ENCODE results near the gene SERGEF.

SERGEF gene

GRCh38 chr11:17848715-17849114, 164.1 kb downstream of the SERGEF start:
- no peak overlapping the region for H3K27ac ChIP-seq (ENCODE audit: low read length)
- no peaks in the 10 kb centered on the region for H3K4me1 ChIP-seq (ENCODE audit: low read length)
- no peaks in the 10 kb centered on the region for H4K20me1 ChIP-seq (ENCODE audit: insufficient read depth, low read length)
- no peaks in the 10 kb centered on the region for H3K9me3 ChIP-seq (replicated peaks; ENCODE audit: insufficient read depth, low read length)
- H3K4me3 ChIP-seq (ENCODE audit: low read length): no peak overlapping the region
- no peaks in the 10 kb centered on the region for H3K79me2 ChIP-seq (ENCODE audit: low read length)
- no peaks in the 10 kb centered on the region for H3F3A ChIP-seq (ENCODE audit: insufficient read depth, low read length)
- no peak overlapping the region for H3K4me2 ChIP-seq (ENCODE audit: low read depth, low read length)
- no peak for DNase-seq
- no peaks in the 10 kb centered on the region for H3K27me3 ChIP-seq (replicated peaks; ENCODE audit: insufficient read depth, low read length)
- no peaks in the 10 kb centered on the region for H3K36me3 ChIP-seq (replicated peaks; ENCODE audit: insufficient read depth, low read length)
- no peak overlapping the region for H3K9ac ChIP-seq (ENCODE audit: low read length)
- no peaks in the 10 kb centered on the region for H3K9me2 ChIP-seq (replicated peaks; ENCODE audit: insufficient read depth, low read length)
- no peak for TF ChIP-seq CTCF (IDR thresholded peaks at IDR 0.05; ENCODE audit: low read length)
- no peak overlapping the region for H2AFZ ChIP-seq (ENCODE audit: low read length)

- Histone ChIP-seq H3K9ac (ENCODE audit: low read length) (no peak overlapping the region), H3K9me3 (replicated peaks; ENCODE audit: insufficient read depth, low read length) (no peaks in the 10 kb centered on the region), H3K4me1 (ENCODE audit: low read length) (no peaks in the 10 kb centered on the region), H3K36me3 (replicated peaks; ENCODE audit: insufficient read depth, low read length) (no peaks in the 10 kb centered on the region), H2AFZ (ENCODE audit: low read length) (no peak overlapping the region), H3K9me2 (replicated peaks; ENCODE audit: insufficient read depth, low read length) (no peaks in the 10 kb centered on the region), H3F3A (ENCODE audit: insufficient read depth, low read length) (no peaks in the 10 kb centered on the region), H3K79me2 (ENCODE audit: low read length) (no peaks in the 10 kb centered on the region), H4K20me1 (ENCODE audit: insufficient read depth, low read length) (no peaks in the 10 kb centered on the region), H3K4me2 (ENCODE audit: low read depth, low read length) (no peak overlapping the region), H3K27me3 (replicated peaks; ENCODE audit: insufficient read depth, low read length) (no peaks in the 10 kb centered on the region), H3K27ac (ENCODE audit: low read length) (no peak overlapping the region), H3K4me3 (ENCODE audit: low read length) (no peak overlapping the region)
- no peak for TF ChIP-seq EZH2phosphoT487 (IDR thresholded peaks at IDR 0.05; ENCODE audit: low read length)
- TF ChIP-seq EZH2 (optimal IDR thresholded peaks at IDR 0.05; ENCODE audit: low read depth, low read length): no peak
- TF ChIP-seq CTCF (IDR thresholded peaks at IDR 0.05; ENCODE audit: low read length): no peak
- no peak for DNase-seq
Measured at GRCh38 chr11:17846852-17847453, 165.9 kb downstream of the SERGEF start.

GRCh38 chr11:17845431-17845881, 167.4 kb downstream of the SERGEF start:
- Histone ChIP-seq H3K27me3 (replicated peaks; ENCODE audit: insufficient read depth, low read length) (no peaks in the 10 kb centered on the region), H3K4me2 (ENCODE audit: low read depth, low read length) (no peak overlapping the region), H3K9me3 (replicated peaks; ENCODE audit: insufficient read depth, low read length) (no peaks in the 10 kb centered on the region), H3K9me2 (replicated peaks; ENCODE audit: insufficient read depth, low read length) (no peaks in the 10 kb centered on the region), H4K20me1 (ENCODE audit: insufficient read depth, low read length) (no peaks in the 10 kb centered on the region), H3K79me2 (ENCODE audit: low read length) (no peaks in the 10 kb centered on the region), H3K9ac (ENCODE audit: low read length) (no peak overlapping the region), H3K36me3 (replicated peaks; ENCODE audit: insufficient read depth, low read length) (no peaks in the 10 kb centered on the region), H3K4me1 (ENCODE audit: low read length) (0 out of 2 replicates have a peak, but pooled peaks cover 3% of the 10 kb centered on the region), H3K27ac (ENCODE audit: low read length) (no peak overlapping the region), H3K4me3 (ENCODE audit: low read length) (no peak overlapping the region), H3F3A (ENCODE audit: insufficient read depth, low read length) (no peaks in the 10 kb centered on the region), H2AFZ (ENCODE audit: low read length) (no peak overlapping the region)
- DNase-seq: no peak
- TF ChIP-seq EZH2phosphoT487 (IDR thresholded peaks at IDR 0.05; ENCODE audit: low read length): no peak
- no peak for TF ChIP-seq CTCF (IDR thresholded peaks at IDR 0.05; ENCODE audit: low read length)
- TF ChIP-seq EZH2 (optimal IDR thresholded peaks at IDR 0.05; ENCODE audit: low read depth, low read length): no peak
